GM10248 (cell line): ENCODE results near the gene CTNNA3.
"Not testable (repeated sequence)": the region's sequence is repeated elsewhere in the genome, so short reads cannot be mapped to it uniquely, and the experiment has no call there.

Experiments used
- CTCF ChIA-PET: fragments of 300-600 bp; sonication (Branson Sonifier 250); formaldehyde crosslinking; extraction: SDS; loops from one replicate; lab custom pipeline; 2021; ENCODE audit warnings: antibody characterized with exemption; lab: Yijun Ruan, JAX
- POLR2A ChIA-PET: fragments of 350-650 bp; sonication (Branson Sonifier 250); formaldehyde crosslinking; extraction: SDS; loops from one replicate; lab custom pipeline; 2020; ENCODE audit warnings: antibody characterized with exemption; lab: Yijun Ruan, JAX
- DNase-seq: peaks from one replicate; pipeline ENCODE4 v3.0.0; 2012; ENCODE audit errors: extremely low spot score
- CTCF ChIP-seq: IDR thresholded peaks from 2 replicates; pipeline ENCODE4 v1.5.1; 2012; ENCODE audit warnings: mild to moderate bottlenecking, low read depth; ENCODE audit errors: extremely low read depth, missing control alignments, control extremely low read depth

Gene CTNNA3

GRCh38 chr10:67242528-67242927, 453.5 kb downstream of the CTNNA3 start:
- no peak for TF ChIP-seq CTCF
- POLR2A ChIA-PET: no interaction called here
- no peak for DNase-seq
- CTCF ChIA-PET: interaction anchor here (1.5 kb wide), 1 partner anchor 9 kb away, joined by 4 read pairs; no protein-coding TSS in a partner anchor

- TF ChIP-seq CTCF: no peak
- CTCF ChIA-PET: interaction anchor here (1.5 kb wide), 1 partner anchor 10 kb away, joined by 4 read pairs; no protein-coding TSS in a partner anchor
These were observed 454.5 kb downstream of the CTNNA3 start for GRCh38 chr10:67241451-67241850.

GRCh38 chr10:67239864-67240497, 456.0 kb downstream of the CTNNA3 start:
- TF ChIP-seq CTCF: no peak
- DNase-seq: no peak
- POLR2A ChIA-PET: no interaction called here
- CTCF ChIA-PET: interaction anchor here (1.1 kb wide), 1 partner anchor 9 kb away, joined by 3 read pairs; no protein-coding TSS in a partner anchor

More at GRCh38 chr10:67241451-67241850, 454.5 kb downstream of the CTNNA3 start:
- no peak for DNase-seq
- POLR2A ChIA-PET: no interaction called here

GRCh38 chr10:67230680-67231500, 465.1 kb downstream of the CTNNA3 start:
- CTCF ChIA-PET, DNase-seq, POLR2A ChIA-PET: not testable (repeated sequence)

- CTCF ChIA-PET: no interaction called here
- TF ChIP-seq CTCF: no peak
- POLR2A ChIA-PET: no interaction called here
- no peak for DNase-seq
These were observed 470.8 kb downstream of the CTNNA3 start for GRCh38 chr10:67225226-67225625.

- TF ChIP-seq CTCF: no peak
- no peak for DNase-seq
- ChIA-PET CTCF (no interaction called here), POLR2A (no interaction called here)
These were observed 471.4 kb downstream of the CTNNA3 start for GRCh38 chr10:67224553-67224952.

- no peak for TF ChIP-seq CTCF
- ChIA-PET CTCF (no interaction called here), POLR2A (no interaction called here)
- no peak for DNase-seq
These were observed 473.1 kb downstream of the CTNNA3 start for GRCh38 chr10:67222934-67223333.
